Measurements from ENCODE around the gene SPIRE1. TPM values are rescaled to one million over a fixed set of nuclear protein-coding genes. Genes with fewer than 3 reads are reported as not detected.

Gene SPIRE1
- total RNA-seq, 4 donors from 2014 or later = 1.9 to 25.3 (median 13.4) TPM

DNA sequence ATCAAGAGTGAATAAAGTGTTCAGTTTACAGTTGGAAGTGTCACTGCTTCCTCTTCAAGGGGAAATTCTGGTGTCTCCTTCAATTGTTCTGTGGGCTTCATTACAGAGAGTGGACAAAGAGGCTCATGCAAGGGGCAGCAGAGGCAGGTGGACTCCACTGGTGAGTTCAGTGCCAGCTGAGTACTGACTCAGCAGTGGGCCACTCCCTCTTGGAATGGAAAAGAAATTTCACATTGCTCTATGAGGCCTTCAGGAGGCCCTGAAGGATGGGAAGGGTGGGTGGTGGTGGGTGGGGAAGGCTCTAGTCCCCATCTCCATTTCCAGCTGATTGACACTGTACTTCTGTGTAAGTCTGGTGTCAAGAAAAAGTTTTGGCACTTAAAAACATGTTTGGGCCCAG, 183.8 kb downstream of the SPIRE1 start:
- Histone ChIP-seq H3K4me3 (no peak overlapping the region), H3K27ac (no peak overlapping the region), H3K4me1 (peaks cover 0 to 31% (median 10%) of the 10 kb centered on the region in 3 donors), H3K36me3 (peaks cover 0 to 28% (median 0%) of the 10 kb centered on the region in 3 donors), H3K27me3 (no peaks in the 10 kb centered on the region), H3K9me3 (no peaks in the 10 kb centered on the region)
- no peak for DNase-seq
- intact Hi-C loops (cut with DNase I) = no loop called here
- TF ChIP-seq POLR2A (IDR thresholded peaks at IDR 0.05) = no peak
- TF ChIP-seq, protein P1, sequence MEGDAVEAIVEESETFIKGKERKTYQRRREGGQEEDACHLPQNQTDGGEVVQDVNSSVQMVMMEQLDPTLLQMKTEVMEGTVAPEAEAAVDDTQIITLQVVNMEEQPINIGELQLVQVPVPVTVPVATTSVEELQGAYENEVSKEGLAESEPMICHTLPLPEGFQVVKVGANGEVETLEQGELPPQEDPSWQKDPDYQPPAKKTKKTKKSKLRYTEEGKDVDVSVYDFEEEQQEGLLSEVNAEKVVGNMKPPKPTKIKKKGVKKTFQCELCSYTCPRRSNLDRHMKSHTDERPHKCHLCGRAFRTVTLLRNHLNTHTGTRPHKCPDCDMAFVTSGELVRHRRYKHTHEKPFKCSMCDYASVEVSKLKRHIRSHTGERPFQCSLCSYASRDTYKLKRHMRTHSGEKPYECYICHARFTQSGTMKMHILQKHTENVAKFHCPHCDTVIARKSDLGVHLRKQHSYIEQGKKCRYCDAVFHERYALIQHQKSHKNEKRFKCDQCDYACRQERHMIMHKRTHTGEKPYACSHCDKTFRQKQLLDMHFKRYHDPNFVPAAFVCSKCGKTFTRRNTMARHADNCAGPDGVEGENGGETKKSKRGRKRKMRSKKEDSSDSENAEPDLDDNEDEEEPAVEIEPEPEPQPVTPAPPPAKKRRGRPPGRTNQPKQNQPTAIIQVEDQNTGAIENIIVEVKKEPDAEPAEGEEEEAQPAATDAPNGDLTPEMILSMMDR (IDR thresholded peaks at IDR 0.05) = no peak

DNA sequence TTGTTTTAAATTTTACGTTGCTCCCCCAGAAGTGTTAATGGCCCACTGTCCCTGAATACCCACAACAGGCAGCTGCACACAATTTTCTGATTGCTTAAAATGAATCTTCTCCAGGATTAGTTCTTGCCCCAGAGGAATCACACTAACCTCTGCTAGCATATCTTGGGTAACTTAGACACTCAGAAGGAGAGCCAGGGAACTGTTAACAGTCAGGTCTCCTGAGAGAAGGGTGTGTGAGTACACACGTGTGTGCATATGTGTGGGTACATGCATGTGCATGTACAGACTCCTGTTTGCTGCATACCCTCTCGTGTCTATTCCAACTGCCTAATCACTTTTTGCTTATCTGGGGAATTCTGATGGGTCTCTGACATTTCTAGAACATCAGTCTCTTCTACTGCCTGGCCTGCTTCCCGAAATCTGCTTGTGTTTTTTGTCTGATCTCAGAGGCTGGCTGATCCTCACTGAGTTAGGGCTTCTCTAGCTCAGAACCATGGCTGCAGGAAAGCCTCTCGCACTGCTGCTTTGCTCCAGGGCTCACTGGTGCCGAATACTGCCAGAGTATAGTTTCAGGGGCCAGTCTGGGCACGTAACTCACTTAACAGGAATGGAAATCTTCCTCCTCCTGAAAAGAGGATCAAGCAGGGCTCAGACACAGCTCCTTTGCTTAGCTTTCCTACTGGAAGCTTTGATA, 187.4 kb downstream of the SPIRE1 start:
- Histone ChIP-seq H3K27ac (peak overlapping the region; percentile 1 to 56 (median 16)), H3K27me3 (no peaks in the 10 kb centered on the region), H3K9me3 (no peaks in the 10 kb centered on the region), H3K4me3 (no peak overlapping the region), H3K36me3 (peaks cover 0 to 6% (median 0%) of the 10 kb centered on the region in 3 donors), H3K4me1 (peaks cover 0 to 31% (median 10%) of the 10 kb centered on the region in 3 donors)
- intact Hi-C loops (cut with DNase I) = no loop called here
- TF ChIP-seq, protein P1 (IDR thresholded peaks at IDR 0.05) = no peak
- TF ChIP-seq POLR2A (IDR thresholded peaks at IDR 0.05) = no peak
- DNase-seq = no peak
- WGBS, 2 donors = 47 to 54% methylated on average over 5 to 7 of the region's 7 CpGs

DNA sequence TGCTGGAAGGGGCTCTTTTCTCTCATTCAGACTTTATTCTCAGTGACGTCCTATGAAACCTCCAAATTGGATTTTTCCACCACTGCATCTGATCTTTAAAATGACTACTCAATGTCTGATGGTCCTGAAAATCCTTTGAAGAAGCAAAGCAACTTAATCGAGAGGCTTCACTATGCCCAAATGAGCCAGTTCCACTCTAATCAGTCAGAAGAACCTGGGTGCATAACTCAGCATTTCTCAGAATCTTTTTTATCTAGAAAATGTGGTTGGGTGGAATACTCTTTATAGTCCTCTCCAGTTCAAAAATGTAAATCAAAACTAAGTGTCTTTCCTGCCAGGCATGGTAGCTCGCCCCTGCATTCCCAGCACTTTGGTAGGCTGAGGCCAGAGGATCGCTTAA, 189.5 kb downstream of the SPIRE1 start:
- no peak for TF ChIP-seq POLR2A (IDR thresholded peaks at IDR 0.05)
- TF ChIP-seq, protein P1 (IDR thresholded peaks at IDR 0.05) = no peak
- 95 to 96% methylated on average over 4 of the region's 4 CpGs for WGBS, 2 donors

DNA sequence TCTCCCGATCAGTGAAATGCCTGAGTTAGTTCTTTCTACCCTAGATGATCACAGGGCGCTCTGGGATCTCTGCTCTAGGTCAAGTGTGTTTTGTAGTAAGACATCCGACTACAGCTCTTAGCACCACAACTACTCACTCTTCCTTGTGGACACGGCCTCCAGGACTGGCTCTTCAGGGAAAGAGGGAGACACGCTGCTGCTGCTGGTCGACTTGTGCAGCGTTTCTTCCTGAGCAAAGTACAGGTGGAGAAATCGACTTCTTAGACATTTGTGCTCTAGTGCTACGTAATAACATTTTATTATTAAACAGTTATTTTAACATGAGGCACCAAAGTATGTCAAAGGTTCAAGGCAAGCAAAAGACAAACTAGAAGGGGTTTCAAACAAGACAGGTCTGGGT, 193.2 kb downstream of the SPIRE1 start:
- Histone ChIP-seq H3K4me3 (no peak overlapping the region), H3K36me3 (peaks cover 0 to 22% (median 0%) of the 10 kb centered on the region in 3 donors), H3K4me1 (peaks cover 0 to 1% (median under 1%) of the 10 kb centered on the region in 3 donors), H3K27me3 (no peaks in the 10 kb centered on the region), H3K27ac (no peak overlapping the region), H3K9me3 (no peaks in the 10 kb centered on the region)
- intact Hi-C loops (cut with DNase I) = no loop called here
- TF ChIP-seq, protein P1 (IDR thresholded peaks at IDR 0.05) = no peak
- TF ChIP-seq POLR2A (IDR thresholded peaks at IDR 0.05) = no peak
- WGBS, 2 donors = 90 to 97% methylated on average over 9 of the region's 9 CpGs
- DNase-seq = no peak

More for the DNA sequence above, 189.5 kb downstream of the SPIRE1 start:
- no peaks in the 10 kb centered on the region for H3K27me3 ChIP-seq
- H3K27ac ChIP-seq = no peak overlapping the region
- peaks cover 0 to 8% (median 0%) of the 10 kb centered on the region in 3 donors for H3K36me3 ChIP-seq
- DNase-seq = no peak
- H3K4me1 ChIP-seq = peaks cover 0 to 19% (median 10%) of the 10 kb centered on the region in 3 donors
- intact Hi-C loops (cut with DNase I) = no loop called here
- H3K9me3 ChIP-seq = no peaks in the 10 kb centered on the region
- no peak overlapping the region for H3K4me3 ChIP-seq

DNA sequence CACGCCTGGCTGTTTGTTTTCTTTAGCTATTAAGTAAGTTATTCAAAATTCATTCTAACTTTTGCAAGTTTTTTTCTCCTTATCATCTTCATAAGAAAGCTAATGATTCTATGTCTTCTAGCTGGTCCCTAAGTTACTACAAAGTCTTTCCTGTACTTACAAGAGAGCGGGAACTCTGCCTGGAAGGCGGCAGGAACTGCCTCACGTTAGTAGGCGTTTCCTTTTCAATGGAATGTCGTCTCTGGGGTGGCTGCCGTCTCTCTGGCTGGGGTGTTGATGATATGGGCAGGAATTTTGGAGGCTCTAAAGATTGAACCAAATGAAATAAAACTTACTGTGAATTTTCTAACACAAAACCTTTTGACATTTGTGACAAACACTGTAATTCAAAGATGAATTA, 194.7 kb downstream of the SPIRE1 start:
- no peaks in the 10 kb centered on the region for H3K9me3 ChIP-seq
- DNase-seq = no peak
- TF ChIP-seq POLR2A (IDR thresholded peaks at IDR 0.05) = no peak
- TF ChIP-seq, protein P1 (IDR thresholded peaks at IDR 0.05) = no peak
- WGBS, 2 donors = 73 to 80% methylated on average over 7 of the region's 7 CpGs
- H3K27ac ChIP-seq = no peak overlapping the region
- peaks cover 0 to 30% (median 0%) of the 10 kb centered on the region in 3 donors for H3K36me3 ChIP-seq
- intact Hi-C loops (cut with DNase I) = no loop called here
- H3K27me3 ChIP-seq = no peaks in the 10 kb centered on the region
- no peak overlapping the region for H3K4me3 ChIP-seq
- H3K4me1 ChIP-seq = no peaks in the 10 kb centered on the region

Measured in esophagus squamous epithelium (tissue), 5 donors.